Trophoblast cell (in vitro differentiated cells and primary cell): ENCODE data around the gene CEACAM3.
A peak's percentile ranks its signal among the peaks of the same experiment; 100 is the strongest.

Experiments
- DNase-seq, 2 donors: peaks; one replicate each; pipeline ENCODE4 v3.0.0-alpha.2; 2016
- H2AFZ ChIP-seq: 2 replicates; pipeline ENCODE4 v1.6.1; 2013; ENCODE audit warnings: low read length, moderate library complexity, mild to moderate bottlenecking; ENCODE audit not compliant: insufficient read depth, poor library complexity
- H2AK5ac ChIP-seq: 2 replicates; pipeline ENCODE4 v1.6.1; 2013; ENCODE audit warnings: mild to moderate bottlenecking, low read length
- H2BK120ac ChIP-seq: 2 replicates; pipeline ENCODE4 v1.6.1; 2013; ENCODE audit warnings: low read length, mild to moderate bottlenecking, moderate library complexity; ENCODE audit not compliant: insufficient read depth, poor library complexity
- H2BK12ac ChIP-seq: 2 replicates; pipeline ENCODE4 v1.6.1; 2013; ENCODE audit warnings: mild to moderate bottlenecking, low read length, moderate library complexity
- H2BK5ac ChIP-seq: 2 replicates; pipeline ENCODE4 v1.6.1; 2013; ENCODE audit warnings: low read length, low read depth, moderate library complexity, mild to moderate bottlenecking; ENCODE audit not compliant: poor library complexity
- H3K14ac ChIP-seq: 2 replicates; pipeline ENCODE4 v1.6.1; 2013; ENCODE audit warnings: mild to moderate bottlenecking, low read length
- H3K18ac ChIP-seq: 2 replicates; pipeline ENCODE4 v1.6.1; 2013; ENCODE audit warnings: mild to moderate bottlenecking, low read length
- H3K23ac ChIP-seq: 2 replicates; pipeline ENCODE4 v1.6.1; 2013; ENCODE audit warnings: low read length
- H3K27ac ChIP-seq: 2 replicates; pipeline ENCODE4 v1.5.1; 2013; ENCODE audit warnings: low read depth, mild to moderate bottlenecking, inconsistent platforms, low read length, moderate library complexity
- H3K27me3 ChIP-seq: 2 replicates; pipeline ENCODE4 v1.6.1; 2013; ENCODE audit warnings: inconsistent platforms, mild to moderate bottlenecking, low read length, moderate library complexity; ENCODE audit not compliant: insufficient read depth
- H3K36me3 ChIP-seq, 2 experiments: 1 replicate in 1 of 2; 2 replicates in 1 of 2; pipeline ENCODE4 v1.6.1; 2013; ENCODE audit warnings: low read length in 2 of 2, mild to moderate bottlenecking in 2 of 2, moderate library complexity in 1 of 2; ENCODE audit not compliant: insufficient read depth in 2 of 2, control insufficient read depth in 1 of 2
- H3K4ac ChIP-seq: 2 replicates; pipeline ENCODE4 v1.6.1; 2013; ENCODE audit warnings: low read depth, mild to moderate bottlenecking, low read length, moderate library complexity
- H3K4me1 ChIP-seq, 2 experiments: 1 replicate in 1 of 2; 2 replicates in 1 of 2; pipeline ENCODE4 v1.6.1; 2013; ENCODE audit warnings: low read length in 2 of 2, mild to moderate bottlenecking in 2 of 2, moderate library complexity in 1 of 2; ENCODE audit not compliant: insufficient read depth in 2 of 2, control insufficient read depth in 1 of 2
- H3K4me2 ChIP-seq: 2 replicates; pipeline ENCODE4 v1.6.1; 2013; ENCODE audit warnings: inconsistent platforms, mild to moderate bottlenecking, low read length, moderate library complexity
- H3K4me3 ChIP-seq: 2 replicates; pipeline ENCODE4 v1.5.1; 2013; ENCODE audit warnings: mild to moderate bottlenecking, low read depth, low read length, inconsistent platforms
- H3K79me1 ChIP-seq: one replicate; pipeline ENCODE4 v1.6.1; 2013; ENCODE audit warnings: low read length
- H3K79me2 ChIP-seq: 2 replicates; pipeline ENCODE4 v1.6.1; 2013; ENCODE audit warnings: low read length, mild to moderate bottlenecking; ENCODE audit not compliant: control insufficient read depth, insufficient read depth, poor library complexity
- H3K9ac ChIP-seq: 2 replicates; pipeline ENCODE4 v1.6.1; 2013; ENCODE audit warnings: mild to moderate bottlenecking, low read length
- H3K9me3 ChIP-seq: 2 replicates; pipeline ENCODE4 v1.6.1; 2013; ENCODE audit warnings: low read depth, mild to moderate bottlenecking, control low read depth, inconsistent platforms, low read length; ENCODE audit not compliant: insufficient read depth
- H4K12ac ChIP-seq: 2 replicates; pipeline ENCODE4 v1.6.1; 2013; ENCODE audit warnings: low read depth, mild to moderate bottlenecking, low read length, moderate library complexity
- H4K8ac ChIP-seq: 2 replicates; pipeline ENCODE4 v1.6.1; 2013; ENCODE audit warnings: low read depth, mild to moderate bottlenecking, low read length, moderate library complexity
- H4K91ac ChIP-seq: one replicate; pipeline ENCODE4 v1.6.1; 2013; ENCODE audit warnings: low read depth, mild to moderate bottlenecking, low read length, moderate library complexity
- WGBS: extraction: QIAGEN DNeasy Blood & Tissue Kit; methylation state at CpG from one replicate; pipeline ENCODE4 v1.1.7; 2013; ENCODE audit warnings: missing lambda C conversion rate; ENCODE audit not compliant: insufficient read length, insufficient coverage; ENCODE audit errors: extremely low coverage; 5-methylcytosine and 5-hydroxymethylcytosine counted together

CEACAM3 gene

GRCh38 chr19:41753159-41753558 is 43.2 kb upstream of the CEACAM3 start:
- no peak overlapping the region for H2AFZ ChIP-seq

GRCh38 chr19:41753936-41754529 is 42.4 kb upstream of the CEACAM3 start:
- Histone ChIP-seq H3K4ac (no peak overlapping the region), H3K9me3 (peaks cover 5% of the 10 kb centered on the region), H3K27ac (no peak overlapping the region), H3K79me1 (no peaks in the 10 kb centered on the region), H3K9ac (no peak overlapping the region), H2BK12ac (no peak overlapping the region), H3K36me3 (no peaks in the 10 kb centered on the region), H2BK5ac (no peak overlapping the region), H2AFZ (no peak overlapping the region), H3K23ac (no peak overlapping the region), H4K12ac (no peak overlapping the region), H2BK120ac (no peak overlapping the region), H3K14ac (no peak overlapping the region), H3K79me2 (no peaks in the 10 kb centered on the region), H3K4me2 (no peak overlapping the region), H4K91ac (no peak overlapping the region), H3K4me3 (no peak overlapping the region), H2AK5ac (no peak overlapping the region), H3K27me3 (no peaks in the 10 kb centered on the region), H3K4me1 (peaks cover 0 to 1% of the 10 kb centered on the region in 2 experiments), H3K18ac (no peak overlapping the region), H4K8ac (no peak overlapping the region)
- peak; percentile 6 to 50 for DNase-seq
- no CpG with 5 or more reads among the region's 4 CpGs for WGBS

More at GRCh38 chr19:41753159-41753558, 43.2 kb upstream of the CEACAM3 start:
- Histone ChIP-seq H3K18ac (no peak overlapping the region), H3K4ac (no peak overlapping the region), H2BK120ac (no peak overlapping the region), H3K4me3 (no peak overlapping the region), H3K4me1 (peaks cover 0 to 1% of the 10 kb centered on the region in 2 experiments), H4K8ac (no peak overlapping the region), H3K9ac (no peak overlapping the region), H3K36me3 (no peaks in the 10 kb centered on the region), H3K9me3 (peaks cover 3% of the 10 kb centered on the region), H3K27me3 (no peaks in the 10 kb centered on the region), H3K4me2 (no peak overlapping the region), H2AK5ac (no peak overlapping the region), H3K23ac (no peak overlapping the region), H2BK12ac (no peak overlapping the region), H3K14ac (no peak overlapping the region), H4K91ac (no peak overlapping the region), H3K79me2 (no peaks in the 10 kb centered on the region), H3K79me1 (no peaks in the 10 kb centered on the region), H3K27ac (no peak overlapping the region), H4K12ac (no peak overlapping the region), H2BK5ac (no peak overlapping the region)
- peak; percentile 18 to 46 for DNase-seq
- no CpG with 5 or more reads among the region's 12 CpGs for WGBS

- WGBS: no CpG with 5 or more reads among the region's 3 CpGs
- Histone ChIP-seq H3K4me2 (no peak within 1 kb of the TSS), H3K27me3 (no peaks in the 10 kb centered on the region)
Measured at GRCh38 chr19:41755328-41755913, 41.0 kb upstream of the CEACAM3 start, which contains the start of gene CEACAM6. Gene CEACAM6, plus strand, starts transcription at chr19:41755530. Its CDS starts 109 bp downstream, at chr19:41755639.

GRCh38 chr19:41758846-41759245 is 37.5 kb upstream of the CEACAM3 start:
- no peaks in the 10 kb centered on the region for H3K36me3 ChIP-seq
- H2BK120ac ChIP-seq: no peak overlapping the region
- no peak overlapping the region for H3K9ac ChIP-seq
- no peak for DNase-seq
- no peak overlapping the region for H2AFZ ChIP-seq
- H3K27me3 ChIP-seq: no peaks in the 10 kb centered on the region
- no peak overlapping the region for H3K14ac ChIP-seq
- H3K79me1 ChIP-seq: no peaks in the 10 kb centered on the region
- H3K4me3 ChIP-seq: no peak overlapping the region
- WGBS: no CpG with 5 or more reads among the region's 9 CpGs
- H3K4me1 ChIP-seq: no peaks in the 10 kb centered on the region
- no peaks in the 10 kb centered on the region for H3K79me2 ChIP-seq
- no peak overlapping the region for H2AK5ac ChIP-seq
- H4K12ac ChIP-seq: no peak overlapping the region
- H2BK12ac ChIP-seq: no peak overlapping the region
- no peak overlapping the region for H3K27ac ChIP-seq
- peaks cover 8% of the 10 kb centered on the region for H3K9me3 ChIP-seq
- H2BK5ac ChIP-seq: no peak overlapping the region
- H3K18ac ChIP-seq: no peak overlapping the region
- no peak overlapping the region for H3K4me2 ChIP-seq
- H4K8ac ChIP-seq: no peak overlapping the region
- H3K23ac ChIP-seq: no peak overlapping the region
- no peak overlapping the region for H3K4ac ChIP-seq
- H4K91ac ChIP-seq: no peak overlapping the region

More at GRCh38 chr19:41755328-41755913, 41.0 kb upstream of the CEACAM3 start, which contains the start of gene CEACAM6:
- no peak within 1 kb of the TSS for H4K91ac ChIP-seq
- no peak within 1 kb of the TSS for H2AK5ac ChIP-seq
- H3K4ac ChIP-seq: no peak within 1 kb of the TSS
- no peak within 1 kb of the TSS for H2BK120ac ChIP-seq
- H3K9ac ChIP-seq: no peak within 1 kb of the TSS
- no peak within 1 kb of the TSS for H2BK12ac ChIP-seq
- H3K79me1 ChIP-seq: no peaks in the 10 kb centered on the region
- no peak within 1 kb of the TSS for H2AFZ ChIP-seq
- peaks cover 5% of the 10 kb centered on the region for H3K9me3 ChIP-seq
- no peak within 1 kb of the TSS for H3K18ac ChIP-seq
- no peak within 1 kb of the TSS for H3K23ac ChIP-seq
- H3K14ac ChIP-seq: no peak within 1 kb of the TSS
- no peak within 1 kb of the TSS for H2BK5ac ChIP-seq
- no peak within 1 kb of the TSS for H3K4me3 ChIP-seq
- DNase-seq: no peak
- H4K8ac ChIP-seq: no peak within 1 kb of the TSS
- H3K27ac ChIP-seq: no peak within 1 kb of the TSS
- no peaks in the 10 kb centered on the region for H3K79me2 ChIP-seq
- no peak within 1 kb of the TSS for H4K12ac ChIP-seq
- H3K36me3 ChIP-seq: no peaks in the 10 kb centered on the region
- peaks cover 0 to 1% of the 10 kb centered on the region in 2 experiments for H3K4me1 ChIP-seq
